H1 (cell line): Measurements from ENCODE around the gene ABHD4. TPM values are rescaled to one million over a fixed set of nuclear protein-coding genes. Genes with fewer than 3 reads are reported as not detected.

ENCODE experiments used
- CTCF ChIA-PET: fragments of 300-600 bp; sonication (Branson Sonifier 250); formaldehyde crosslinking; loops from one replicate; lab custom pipeline; 2021; ENCODE audit not compliant: partially characterized antibody; lab: Charles Lee
- POLR2A ChIA-PET: fragments of 300-600 bp; sonication (Branson Sonifier 250); formaldehyde crosslinking; loops from one replicate; lab custom pipeline; 2021; ENCODE audit warnings: inconsistent platforms; ENCODE audit not compliant: partially characterized antibody; lab: Charles Lee
- DNase-seq, 2 experiments: peaks; one replicate each; pipeline versions ENCODE4 v3.0.0 to v3.0.0-alpha.2; 2010 to 2022; ENCODE audit warnings: low spot score in 2 of 2, low read depth in 1 of 2, mixed read lengths in 1 of 2
- FAIRE-seq: peaks from 2 replicates; lab custom pipeline; 2011; peaks lifted over from hg19 to GRCh38; lab: Jason Lieb, UNC
- H2AFZ ChIP-seq: 2 replicates; pipeline ENCODE4 v1.8.1; 2012; ENCODE audit warnings: low read length, inconsistent platforms
- H2AK5ac ChIP-seq: 2 replicates; pipeline ENCODE4 v1.6.1; 2013; ENCODE audit warnings: low read depth, low read length
- H2BK120ac ChIP-seq: replicated peaks from 2 replicates; pipeline ENCODE3; 2013; ENCODE audit warnings: low read depth, low read length, inconsistent platforms
- H2BK12ac ChIP-seq: 2 replicates; pipeline ENCODE4 v1.6.1; 2013; ENCODE audit warnings: low read depth, low read length
- H2BK15ac ChIP-seq: 2 replicates; pipeline ENCODE4 v1.6.1; 2013; ENCODE audit warnings: low read length
- H2BK20ac ChIP-seq: 2 replicates; pipeline ENCODE4 v1.6.1; 2013; ENCODE audit warnings: low read length
- H2BK5ac ChIP-seq: 2 replicates; pipeline ENCODE4 v1.6.1; 2013; ENCODE audit warnings: low read depth, low read length
- H3K14ac ChIP-seq: 2 replicates; pipeline ENCODE4 v1.6.1; 2013; ENCODE audit warnings: inconsistent platforms; ENCODE audit not compliant: insufficient read length
- H3K18ac ChIP-seq: 2 replicates; pipeline ENCODE4 v1.6.1; 2013; ENCODE audit warnings: low read length; ENCODE audit errors: extremely low read depth
- H3K23ac ChIP-seq: 2 replicates; pipeline ENCODE4 v1.6.1; 2013; ENCODE audit warnings: inconsistent platforms; ENCODE audit not compliant: insufficient read length
- H3K23me2 ChIP-seq: 2 replicates; pipeline ENCODE4 v1.6.1; 2013; ENCODE audit warnings: low read depth, low read length
- H3K27ac ChIP-seq: 2 replicates; pipeline ENCODE4 v1.6.1; 2011; ENCODE audit warnings: low read depth, low read length, inconsistent platforms
- H3K27me3 ChIP-seq, 4 experiments: replicated peaks in 1 of 4; 1 replicate in 1 of 4; 2 replicates in 3 of 4; pipeline versions ENCODE4 v1.6.1 to v1.8.1; 2011 to 2013; ENCODE audit warnings: low read length in 3 of 4, mild to moderate bottlenecking in 3 of 4, inconsistent platforms in 2 of 4, mixed read lengths in 2 of 4, moderate library complexity in 1 of 4; ENCODE audit not compliant: control insufficient read depth in 3 of 4, insufficient read depth in 3 of 4; ENCODE audit errors: extremely low read depth in 1 of 4
- H3K36me3 ChIP-seq, 4 experiments: 2 replicates each; pipeline versions ENCODE4 v1.6.1 to v1.8.1; 2011 to 2013; ENCODE audit warnings: mild to moderate bottlenecking in 4 of 4, low read length in 3 of 4, moderate library complexity in 2 of 4, control low read depth in 1 of 4, inconsistent platforms in 1 of 4; ENCODE audit not compliant: insufficient read depth in 4 of 4, control insufficient read depth in 2 of 4
- H3K4ac ChIP-seq: replicated peaks from 2 replicates; pipeline ENCODE3; 2013; ENCODE audit warnings: low read length, low read depth, mixed read lengths, inconsistent platforms; ENCODE audit not compliant: insufficient read length
- H3K4me1 ChIP-seq, 4 experiments: replicated peaks in 1 of 4; 1 replicate in 1 of 4; 2 replicates in 3 of 4; pipeline versions ENCODE4 v1.6.1 to v1.8.1; 2011 to 2013; ENCODE audit warnings: low read length in 3 of 4, inconsistent platforms in 2 of 4, mixed read lengths in 1 of 4; ENCODE audit not compliant: insufficient read depth in 4 of 4, control insufficient read depth in 3 of 4
- H3K4me2 ChIP-seq, 2 experiments: 2 replicates each; pipeline versions ENCODE4 v1.6.1 to v1.8.1; 2011 to 2013; ENCODE audit warnings: low read depth in 2 of 2, low read length in 2 of 2, control low read depth in 1 of 2, inconsistent platforms in 1 of 2, mild to moderate bottlenecking in 1 of 2; ENCODE audit not compliant: insufficient read depth in 1 of 2
- H3K4me3 ChIP-seq, 4 experiments: fragments of 200-600, 300-600 bp in 1 of 4; sonication (generic), shearing (Covaris generic), sonication (Bioruptor Twin) in 1 of 4; 2 replicates each; pipeline versions ENCODE4 v1.5.1 to v1.8.1; 2011 to 2016; ENCODE audit warnings: low read length in 4 of 4, low read depth in 3 of 4, control low read depth in 2 of 4, inconsistent platforms in 2 of 4, mild to moderate bottlenecking in 2 of 4, mixed read lengths in 1 of 4, moderate library complexity in 1 of 4; ENCODE audit not compliant: insufficient read depth in 2 of 4; ENCODE audit errors: extremely low read depth in 1 of 4
- H3K56ac ChIP-seq: replicated peaks from 2 replicates; pipeline ENCODE3; 2013; ENCODE audit warnings: low read depth, mild to moderate bottlenecking, mixed read lengths, low read length, inconsistent platforms; ENCODE audit not compliant: insufficient read length
- H3K79me1 ChIP-seq: 2 replicates; pipeline ENCODE4 v1.6.1; 2013; ENCODE audit warnings: low read depth, low read length, control low read depth
- H3K79me2 ChIP-seq, 2 experiments: 2 replicates each; pipeline versions ENCODE4 v1.6.1 to v1.8.1; 2012 to 2013; ENCODE audit warnings: low read length in 2 of 2, mild to moderate bottlenecking in 2 of 2, inconsistent platforms in 1 of 2; ENCODE audit not compliant: insufficient read depth in 2 of 2, control insufficient read depth in 1 of 2
- H3K9ac ChIP-seq, 4 experiments: replicated peaks in 1 of 4; 1 replicate in 1 of 4; 2 replicates in 3 of 4; pipeline versions ENCODE4 v1.6.1 to v1.8.1; 2011 to 2013; ENCODE audit warnings: low read depth in 3 of 4, low read length in 3 of 4, control low read depth in 2 of 4, mild to moderate bottlenecking in 2 of 4, moderate library complexity in 2 of 4, inconsistent platforms in 1 of 4; ENCODE audit errors: extremely low read depth in 1 of 4
- H3K9me3 ChIP-seq, 2 experiments: 2 replicates each; pipeline versions ENCODE4 v1.6.1 to v1.8.1; 2012 to 2013; ENCODE audit warnings: mild to moderate bottlenecking in 2 of 2, moderate library complexity in 2 of 2, control low read depth in 1 of 2, inconsistent platforms in 1 of 2, low read depth in 1 of 2, low read length in 1 of 2, mixed read lengths in 1 of 2; ENCODE audit not compliant: insufficient read depth in 2 of 2
- H4K20me1 ChIP-seq, 2 experiments: replicated peaks in 1 of 2; 2 replicates each; pipeline versions ENCODE3 to v1.8.1; 2011 to 2013; ENCODE audit warnings: inconsistent platforms in 2 of 2, low read length in 2 of 2, mild to moderate bottlenecking in 1 of 2; ENCODE audit not compliant: insufficient read depth in 2 of 2, control insufficient read depth in 1 of 2
- H4K5ac ChIP-seq: 2 replicates; pipeline ENCODE4 v1.6.1; 2013; ENCODE audit warnings: low read length, low read depth, mixed read lengths, inconsistent platforms; ENCODE audit not compliant: insufficient read length
- H4K8ac ChIP-seq: 2 replicates; pipeline ENCODE4 v1.8.0; 2013; ENCODE audit warnings: mild to moderate bottlenecking, moderate library complexity, low read length, inconsistent platforms; ENCODE audit not compliant: insufficient read depth; ENCODE audit errors: extremely low read depth
- H4K91ac ChIP-seq: replicated peaks from 2 replicates; pipeline ENCODE3; 2013; ENCODE audit warnings: low read length, mixed read lengths, inconsistent platforms; ENCODE audit not compliant: insufficient read length
- GTF2F1 ChIP-seq: IDR thresholded peaks from 2 replicates; pipeline ENCODE4 v1.6.1; 2012; ENCODE audit warnings: low read depth, low read length, improper control_type of control experiment, borderline replicate concordance
- PHF8 ChIP-seq: fragments of 200-600 bp; sonication (generic); conservative IDR thresholded peaks from 2 replicates; pipeline ENCODE4 v1.7.1; 2012; ENCODE audit warnings: low read depth, mild to moderate bottlenecking, inconsistent platforms, low read length, moderate library complexity
- WGBS, 2 experiments: shearing (Covaris generic) in 1 of 2; methylation state at CpG; one replicate each; pipeline versions ENCODE4 v1.1.6 to v1.1.7; 2013 to 2015; ENCODE audit warnings: low lambda C conversion rate in 2 of 2, mixed read lengths in 2 of 2, inconsistent platforms in 1 of 2, low coverage in 1 of 2, missing lambda C conversion rate in 1 of 2; ENCODE audit not compliant: insufficient replicate concordance in 2 of 2, insufficient coverage in 1 of 2, insufficient read length in 1 of 2; ENCODE audit errors: extremely low coverage in 1 of 2, missing lambda C conversion rate in 1 of 2; 5-methylcytosine and 5-hydroxymethylcytosine counted together
- polyA plus RNA-seq, 7 experiments: library from polyadenylated mRNA; depleted of rRNA in 3 of 7; stranded (reverse) in 5 of 7; unstranded in 2 of 7; fragments of >200 nt in 5 of 7; fragments of 200-250 nt in 2 of 7; gene quantifications; 1 replicate in 5 of 7; 2 replicates in 1 of 7; 4 replicates in 1 of 7; pipeline versions ENCODE4 v1.2.1 to v1.2.3, GENCODE V29; 2011 to 2013; ENCODE audit warnings: missing spikeins in 2 of 7, mixed read lengths in 2 of 7
- total RNA-seq: library from RNA; stranded (reverse); fragmentation: NEBNext Ultra II Directional; extraction: Animal tissue kit (Norgen Biotek cat#: 25700); gene quantifications from 2 replicates; pipeline ENCODE4 v1.2.1, GENCODE V29; 2021
- TF ChIP-seq, protein P1 (sequence below), 3 experiments: IDR thresholded peaks; 1 replicate in 2 of 3; 2 replicates in 1 of 3; pipeline versions ENCODE4 v1.5.1 to v1.6.1; 2011; ENCODE audit warnings: low read length in 3 of 3, mild to moderate bottlenecking in 3 of 3, inconsistent platforms in 2 of 3, low read depth in 1 of 3, moderate library complexity in 1 of 3; ENCODE audit not compliant: insufficient read depth in 1 of 3; ENCODE audit errors: control extremely low read depth in 1 of 3

Gene ABHD4
- total and polyA plus RNA-seq, 2 of the 8 experiments (the other 6 are each of a cell fraction or from before 2014, with no cell fraction given), result 32.4 to 42.9 TPM

- no peak for DNase-seq
- Histone ChIP-seq H3K4me1 (peaks cover 0 to 10% (median 2%) of the 10 kb centered on the region in 4 experiments; a peak in 5 of 7 replicates), H2BK5ac (no peak overlapping the region), H4K91ac (no peak overlapping the region), H3K9me3 (no peaks in the 10 kb centered on the region), H3K18ac (no peak overlapping the region), H4K20me1 (no peaks in the 10 kb centered on the region), H3K4me2 (no peak overlapping the region), H3K27ac (no peak overlapping the region), H3K79me2 (no peaks in the 10 kb centered on the region), H2AFZ (no peak overlapping the region), H3K23me2 (no peaks in the 10 kb centered on the region), H3K4me3 (no peak overlapping the region), H3K27me3 (no peaks in the 10 kb centered on the region), H2BK15ac (no peak overlapping the region), H3K23ac (no peak overlapping the region), H4K5ac (no peak overlapping the region), H3K9ac (no peak overlapping the region), H2BK20ac (no peak overlapping the region), H3K4ac (no peak overlapping the region)
- ChIA-PET POLR2A (no interaction called here), CTCF (interaction anchor here (0.6 to 5.7 kb wide), 11 partner anchors 10 to 292 kb away, joined by 3 to 68 read pairs (median 10); partner anchors contain the start of gene DAD1)
- TF ChIP-seq, protein P1, sequence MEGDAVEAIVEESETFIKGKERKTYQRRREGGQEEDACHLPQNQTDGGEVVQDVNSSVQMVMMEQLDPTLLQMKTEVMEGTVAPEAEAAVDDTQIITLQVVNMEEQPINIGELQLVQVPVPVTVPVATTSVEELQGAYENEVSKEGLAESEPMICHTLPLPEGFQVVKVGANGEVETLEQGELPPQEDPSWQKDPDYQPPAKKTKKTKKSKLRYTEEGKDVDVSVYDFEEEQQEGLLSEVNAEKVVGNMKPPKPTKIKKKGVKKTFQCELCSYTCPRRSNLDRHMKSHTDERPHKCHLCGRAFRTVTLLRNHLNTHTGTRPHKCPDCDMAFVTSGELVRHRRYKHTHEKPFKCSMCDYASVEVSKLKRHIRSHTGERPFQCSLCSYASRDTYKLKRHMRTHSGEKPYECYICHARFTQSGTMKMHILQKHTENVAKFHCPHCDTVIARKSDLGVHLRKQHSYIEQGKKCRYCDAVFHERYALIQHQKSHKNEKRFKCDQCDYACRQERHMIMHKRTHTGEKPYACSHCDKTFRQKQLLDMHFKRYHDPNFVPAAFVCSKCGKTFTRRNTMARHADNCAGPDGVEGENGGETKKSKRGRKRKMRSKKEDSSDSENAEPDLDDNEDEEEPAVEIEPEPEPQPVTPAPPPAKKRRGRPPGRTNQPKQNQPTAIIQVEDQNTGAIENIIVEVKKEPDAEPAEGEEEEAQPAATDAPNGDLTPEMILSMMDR (IDR thresholded peaks at IDR 0.05; ENCODE audit: control extremely low read depth in 1 of 3, insufficient read depth in 1 of 3, low read depth in 1 of 3, low read length in 3 of 3), result no peak
- TF ChIP-seq GTF2F1 (no peak), PHF8 (no peak)
- TF ChIP-seq, all 59 proteins: peak for 0
- no peak overlapping the region for H2BK12ac ChIP-seq
- no peak overlapping the region for H3K56ac ChIP-seq
- FAIRE-seq, result no peak
- no peaks in the 10 kb centered on the region for H3K79me1 ChIP-seq
- H4K8ac ChIP-seq, result no peak overlapping the region
- peaks cover 0 to 16% (median 4%) of the 10 kb centered on the region in 4 experiments; a peak in 7 of 8 replicates for H3K36me3 ChIP-seq
- H3K14ac ChIP-seq, result no peak overlapping the region
- WGBS, 2 experiments, result 85% methylated on average over 10 of the region's 11 CpGs; no CpG with 5 or more reads in 1 of the 2 experiments
- no peak overlapping the region for H2BK120ac ChIP-seq
- H2AK5ac ChIP-seq, result no peak overlapping the region
These were observed 36.2 kb upstream of the ABHD4 start for GRCh38 chr14:22561661-22562579.
